Testis (tissue), 3 donors: ENCODE results near the gene BAK1. TPM values are rescaled to one million over a fixed set of nuclear protein-coding genes. Genes with fewer than 3 reads are reported as not detected.

Experiments
- DNase-seq: peaks from one replicate; pipeline ENCODE4 v3.0.0-alpha.2; 2019
- H3K27ac ChIP-seq, 2 donors: fragments of 200-600 bp; sonication (generic); one replicate each; pipeline ENCODE4 v1.5.1; 2019
- H3K27me3 ChIP-seq: fragments of 200-600 bp; sonication (generic); one replicate; pipeline ENCODE4 v1.5.1; 2019
- H3K36me3 ChIP-seq: fragments of 200-600 bp; sonication (generic); one replicate; pipeline ENCODE4 v1.5.1; 2017; ENCODE audit warnings: low read depth; ENCODE audit errors: missing control alignments
- H3K4me1 ChIP-seq: fragments of 200-600 bp; sonication (generic); one replicate; pipeline ENCODE4 v1.5.1; 2019
- H3K4me3 ChIP-seq, 2 donors: fragments of 200-600 bp; sonication (generic); one replicate each; pipeline ENCODE4 v1.5.1; 2017 to 2019
- H3K9me3 ChIP-seq: fragments of 200-600 bp; sonication (generic); one replicate; pipeline ENCODE4 v1.5.1; 2017
- POLR2A ChIP-seq: fragments of 450-650 bp; IDR thresholded peaks from one replicate; pipeline ENCODE4 v1.6.1; 2017; ENCODE audit warnings: antibody characterized with exemption, mild to moderate bottlenecking, moderate library complexity
- WGBS, 2 donors: methylation state at CpG; one replicate each; pipeline ENCODE4 v1.1.5; 2018; 5-methylcytosine and 5-hydroxymethylcytosine counted together
- intact Hi-C: fragments of 100-400 bp; cut with DNase I; formaldehyde crosslinking; loops from one replicate; pipeline ENCODE4 v1.15.1; 2023; ENCODE audit warnings: low total_unique reads
- polyA plus RNA-seq: library from polyadenylated mRNA; stranded (reverse); fragments of 350-450 nt; fragmentation: Illumina TruSeq; extraction: RNeasy Lipid Tissue Mini Kit (QIAGEN cat#74804); gene quantifications from one replicate; pipeline ENCODE4 v1.2.3, GENCODE V29; 2014; ENCODE audit warnings: low read depth, low replicate concordance; ENCODE audit not compliant: insufficient read depth
- total RNA-seq, 2 donors: library from RNA; depleted of rRNA; stranded (reverse); fragments of >200 nt; gene quantifications; one replicate each; pipeline ENCODE4 v1.2.3, GENCODE V29; 2016
- TF ChIP-seq, protein P1 (sequence below), 3 experiments: fragments of 450-650 bp in 2 of 3; fragments of 200-600 bp in 1 of 3; sonication (generic) in 1 of 3; IDR thresholded peaks; one replicate each; pipeline ENCODE4 v1.5.1; 2016 to 2019; ENCODE audit warnings: antibody characterized with exemption in 3 of 3, mild to moderate bottlenecking in 2 of 3, moderate library complexity in 1 of 3

Gene BAK1
- total and polyA plus RNA-seq, 3 donors from 2014 or later, result 13.1 to 17.3 (median 14.8) TPM

- TF ChIP-seq POLR2A, result no peak
- TF ChIP-seq, protein P1, sequence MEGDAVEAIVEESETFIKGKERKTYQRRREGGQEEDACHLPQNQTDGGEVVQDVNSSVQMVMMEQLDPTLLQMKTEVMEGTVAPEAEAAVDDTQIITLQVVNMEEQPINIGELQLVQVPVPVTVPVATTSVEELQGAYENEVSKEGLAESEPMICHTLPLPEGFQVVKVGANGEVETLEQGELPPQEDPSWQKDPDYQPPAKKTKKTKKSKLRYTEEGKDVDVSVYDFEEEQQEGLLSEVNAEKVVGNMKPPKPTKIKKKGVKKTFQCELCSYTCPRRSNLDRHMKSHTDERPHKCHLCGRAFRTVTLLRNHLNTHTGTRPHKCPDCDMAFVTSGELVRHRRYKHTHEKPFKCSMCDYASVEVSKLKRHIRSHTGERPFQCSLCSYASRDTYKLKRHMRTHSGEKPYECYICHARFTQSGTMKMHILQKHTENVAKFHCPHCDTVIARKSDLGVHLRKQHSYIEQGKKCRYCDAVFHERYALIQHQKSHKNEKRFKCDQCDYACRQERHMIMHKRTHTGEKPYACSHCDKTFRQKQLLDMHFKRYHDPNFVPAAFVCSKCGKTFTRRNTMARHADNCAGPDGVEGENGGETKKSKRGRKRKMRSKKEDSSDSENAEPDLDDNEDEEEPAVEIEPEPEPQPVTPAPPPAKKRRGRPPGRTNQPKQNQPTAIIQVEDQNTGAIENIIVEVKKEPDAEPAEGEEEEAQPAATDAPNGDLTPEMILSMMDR (IDR thresholded peaks at IDR 0.05), result no peak
- WGBS, 2 donors, result 90 to 94% methylated on average over 5 of the region's 5 CpGs
Measured at GRCh38 chr6:33581186-33581585, 1.1 kb upstream of the BAK1 start.

DNA sequence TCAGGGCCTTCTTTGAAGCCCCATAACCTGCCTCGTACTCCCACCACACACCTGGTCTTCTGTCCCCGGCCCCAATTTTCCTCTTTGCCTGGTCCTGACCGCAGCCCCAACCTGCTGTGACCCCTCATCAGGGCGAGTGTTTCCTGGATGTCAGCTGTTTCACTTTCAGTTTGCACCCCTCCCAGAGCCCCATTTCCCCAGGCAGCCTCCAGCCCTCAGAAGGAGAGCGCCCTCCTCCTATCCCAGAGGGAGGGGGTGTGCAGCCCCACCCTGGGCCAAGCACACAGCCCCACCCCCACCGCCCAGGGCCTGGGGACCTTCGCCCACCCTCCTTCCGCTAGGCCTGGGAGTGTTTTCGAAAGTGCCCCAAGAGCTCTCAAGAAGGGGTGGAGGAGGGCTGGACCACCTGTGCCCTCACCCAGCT, 1.5 kb downstream of the BAK1 start:
- Histone ChIP-seq H3K27me3 (no peaks in the 10 kb centered on the region), H3K27ac (peak overlapping the region; percentile 82 to 91), H3K4me1 (peaks cover 30% of the 10 kb centered on the region), H3K36me3 (no peaks in the 10 kb centered on the region), H3K9me3 (no peaks in the 10 kb centered on the region), H3K4me3 (peak overlapping the region in 1 of 2 donors; percentile 77)
- 70 to 88% methylated on average over 5 to 9 of the region's 9 CpGs for WGBS, 2 donors
- DNase-seq, result no peak
- intact Hi-C loops, result no loop called here
- TF ChIP-seq, protein P1 (IDR thresholded peaks at IDR 0.05), result no peak
- TF ChIP-seq POLR2A, result no peak

More at GRCh38 chr6:33581186-33581585, 1.1 kb upstream of the BAK1 start:
- DNase-seq, result no peak
- Histone ChIP-seq H3K27ac (no peak overlapping the region), H3K36me3 (no peaks in the 10 kb centered on the region), H3K27me3 (no peaks in the 10 kb centered on the region), H3K4me1 (peaks cover 39% of the 10 kb centered on the region), H3K4me3 (no peak overlapping the region), H3K9me3 (no peaks in the 10 kb centered on the region)
- intact Hi-C loops, result loop anchor here (10.0 kb wide), 1 partner anchor 574 kb away; no protein-coding TSS in a partner anchor

- Histone ChIP-seq H3K9me3 (no peaks in the 10 kb centered on the region), H3K4me1 (peaks cover 30% of the 10 kb centered on the region), H3K4me3 (no peak overlapping the region), H3K36me3 (no peaks in the 10 kb centered on the region), H3K27me3 (no peaks in the 10 kb centered on the region), H3K27ac (peak overlapping the region; percentile 82 to 91)
- WGBS, 2 donors, result 88 to 98% methylated on average over 7 of the region's 7 CpGs
- TF ChIP-seq POLR2A, result no peak
- TF ChIP-seq, protein P1 (IDR thresholded peaks at IDR 0.05), result no peak
- DNase-seq, result no peak
- intact Hi-C loops, result no loop called here
Measured at GRCh38 chr6:33578164-33578563, 1.9 kb downstream of the BAK1 start.

- Histone ChIP-seq H3K4me1 (peaks cover 30% of the 10 kb centered on the region), H3K4me3 (no peak overlapping the region), H3K9me3 (no peaks in the 10 kb centered on the region), H3K27me3 (no peaks in the 10 kb centered on the region), H3K36me3 (no peaks in the 10 kb centered on the region), H3K27ac (peak overlapping the region; percentile 59 to 79)
- 68 to 73% methylated on average over 6 of the region's 6 CpGs for WGBS, 2 donors
- intact Hi-C loops, result no loop called here
- TF ChIP-seq POLR2A, result no peak
- TF ChIP-seq, protein P1 (IDR thresholded peaks at IDR 0.05), result no peak
- DNase-seq, result no peak
Measured at GRCh38 chr6:33577718-33578117, 2.4 kb downstream of the BAK1 start.

DNA sequence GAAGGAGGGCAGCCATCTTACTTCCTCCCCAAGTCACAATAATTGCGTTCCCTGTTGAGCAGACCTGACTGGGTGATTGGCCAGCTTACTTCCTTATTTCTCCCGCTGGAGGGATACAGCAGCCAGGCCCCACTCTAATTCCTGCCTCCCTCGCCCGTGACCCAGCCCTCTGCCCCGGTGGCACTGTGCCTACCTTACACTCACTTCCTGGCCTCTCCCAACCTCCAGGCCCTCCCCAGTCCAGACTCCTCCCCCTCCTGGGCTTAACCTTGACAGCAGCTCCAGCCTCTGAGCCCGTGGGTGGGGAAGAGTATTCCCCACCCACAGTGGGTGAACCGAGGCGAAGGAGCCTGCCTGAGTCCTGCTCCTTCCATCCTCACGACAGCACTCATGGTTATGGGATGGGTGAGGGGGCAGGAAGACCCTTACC, 3.0 kb downstream of the BAK1 start:
- WGBS, 2 donors, result 45 to 50% methylated on average over 5 to 9 of the region's 9 CpGs

More for the DNA sequence above, 3.0 kb downstream of the BAK1 start:
- no peaks in the 10 kb centered on the region for H3K36me3 ChIP-seq
- H3K9me3 ChIP-seq, result no peaks in the 10 kb centered on the region
- no peak for TF ChIP-seq POLR2A
- TF ChIP-seq, protein P1 (IDR thresholded peaks at IDR 0.05), result no peak
- no peaks in the 10 kb centered on the region for H3K27me3 ChIP-seq
- H3K4me3 ChIP-seq, result no peak overlapping the region
- peak; percentile 72 for DNase-seq
- intact Hi-C loops, result no loop called here
- H3K4me1 ChIP-seq, result peaks cover 33% of the 10 kb centered on the region
- peak overlapping the region; percentile 59 to 79 for H3K27ac ChIP-seq
